GM21381 (cell line): ENCODE results near the gene RPS5.
"Not testable (repeated sequence)": the region's sequence is repeated elsewhere in the genome, so short reads cannot be mapped to it uniquely, and the experiment has no call there.

Experiments used
- ATAC-seq: cut with Tn5 transposase; IDR thresholded peaks from one replicate; pipeline ENCODE4 v1.9.1; 2021; ENCODE audit warnings: mild to moderate bottlenecking, moderate library complexity; ENCODE audit not compliant: unreplicated experiment

RPS5 gene

GRCh38 chr19:58386576-58387337, at the start of gene RPS5:
RPS5 (plus strand) TSS chr19:58387269; CDS start chr19:58388138, 869 bp downstream.
- ATAC-seq = peak; percentile 80

DNA sequence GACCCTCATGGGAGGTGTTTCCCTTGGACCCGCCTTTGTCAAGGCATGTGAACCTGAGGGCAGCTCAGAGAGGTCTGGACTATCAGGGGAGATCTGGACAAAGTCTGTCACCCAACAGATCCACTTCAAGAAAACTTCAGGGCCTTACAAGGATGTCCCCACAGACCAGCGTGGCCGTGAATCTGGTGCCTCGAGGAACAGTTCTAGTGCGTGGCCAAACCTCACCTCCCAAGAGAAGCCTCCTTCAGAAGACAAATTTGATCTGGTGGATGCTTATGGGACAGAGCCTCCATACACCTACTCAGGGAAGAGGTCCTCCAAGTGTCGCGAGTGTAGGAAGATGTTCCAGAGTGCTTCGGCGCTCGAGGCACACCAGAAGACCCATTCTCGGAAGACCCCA, 48.7 kb upstream of the RPS5 start:
- no peak for ATAC-seq

DNA sequence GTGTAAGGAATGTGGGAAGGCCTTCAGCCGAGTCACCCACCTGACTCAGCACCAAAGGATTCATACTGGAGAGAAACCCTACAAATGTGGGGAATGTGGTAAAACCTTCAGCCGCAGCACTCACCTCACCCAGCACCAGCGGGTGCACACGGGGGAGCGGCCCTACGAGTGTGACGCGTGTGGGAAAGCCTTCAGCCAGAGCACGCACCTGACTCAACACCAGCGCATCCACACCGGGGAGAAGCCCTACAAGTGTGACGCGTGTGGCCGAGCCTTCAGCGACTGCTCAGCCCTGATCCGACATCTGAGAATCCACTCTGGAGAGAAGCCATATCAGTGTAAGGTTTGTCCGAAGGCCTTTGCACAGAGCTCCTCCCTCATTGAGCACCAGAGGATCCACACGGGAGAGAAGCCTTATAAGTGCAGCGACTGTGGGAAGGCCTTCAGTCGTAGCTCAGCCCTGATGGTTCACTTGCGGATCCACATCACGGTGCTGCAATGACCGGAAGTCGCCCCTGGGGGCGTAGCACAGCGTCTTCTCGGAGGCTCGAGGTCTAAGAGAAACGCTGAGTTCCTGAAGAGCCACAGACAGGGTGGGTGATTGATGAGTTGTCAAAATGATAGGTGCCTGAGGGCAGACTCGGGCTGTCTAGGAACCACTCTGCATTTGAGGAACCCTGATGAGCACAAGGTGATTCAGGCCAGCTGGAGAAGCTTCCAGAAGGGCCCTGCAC, 48.1 kb upstream of the RPS5 start:
- no peak for ATAC-seq

DNA sequence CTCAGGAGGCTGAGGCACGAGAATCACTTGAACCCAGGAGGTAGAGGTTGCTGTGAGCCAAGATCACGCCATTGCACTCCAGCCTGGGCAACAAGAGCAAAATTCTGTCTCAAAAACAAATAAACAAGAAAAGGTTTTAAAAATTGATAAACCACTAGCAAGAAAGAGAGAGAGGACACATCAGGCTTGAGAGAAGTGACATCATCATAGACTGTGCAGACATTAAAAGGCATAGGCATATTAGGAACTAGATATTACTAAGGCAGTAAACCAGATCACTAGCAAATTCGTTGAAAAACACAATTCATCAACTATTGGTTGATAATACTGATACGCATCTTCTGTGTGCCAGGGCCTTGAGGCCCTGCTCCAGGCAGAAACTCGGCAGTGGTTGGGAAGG, 41.5 kb upstream of the RPS5 start:
- no peak for ATAC-seq

DNA sequence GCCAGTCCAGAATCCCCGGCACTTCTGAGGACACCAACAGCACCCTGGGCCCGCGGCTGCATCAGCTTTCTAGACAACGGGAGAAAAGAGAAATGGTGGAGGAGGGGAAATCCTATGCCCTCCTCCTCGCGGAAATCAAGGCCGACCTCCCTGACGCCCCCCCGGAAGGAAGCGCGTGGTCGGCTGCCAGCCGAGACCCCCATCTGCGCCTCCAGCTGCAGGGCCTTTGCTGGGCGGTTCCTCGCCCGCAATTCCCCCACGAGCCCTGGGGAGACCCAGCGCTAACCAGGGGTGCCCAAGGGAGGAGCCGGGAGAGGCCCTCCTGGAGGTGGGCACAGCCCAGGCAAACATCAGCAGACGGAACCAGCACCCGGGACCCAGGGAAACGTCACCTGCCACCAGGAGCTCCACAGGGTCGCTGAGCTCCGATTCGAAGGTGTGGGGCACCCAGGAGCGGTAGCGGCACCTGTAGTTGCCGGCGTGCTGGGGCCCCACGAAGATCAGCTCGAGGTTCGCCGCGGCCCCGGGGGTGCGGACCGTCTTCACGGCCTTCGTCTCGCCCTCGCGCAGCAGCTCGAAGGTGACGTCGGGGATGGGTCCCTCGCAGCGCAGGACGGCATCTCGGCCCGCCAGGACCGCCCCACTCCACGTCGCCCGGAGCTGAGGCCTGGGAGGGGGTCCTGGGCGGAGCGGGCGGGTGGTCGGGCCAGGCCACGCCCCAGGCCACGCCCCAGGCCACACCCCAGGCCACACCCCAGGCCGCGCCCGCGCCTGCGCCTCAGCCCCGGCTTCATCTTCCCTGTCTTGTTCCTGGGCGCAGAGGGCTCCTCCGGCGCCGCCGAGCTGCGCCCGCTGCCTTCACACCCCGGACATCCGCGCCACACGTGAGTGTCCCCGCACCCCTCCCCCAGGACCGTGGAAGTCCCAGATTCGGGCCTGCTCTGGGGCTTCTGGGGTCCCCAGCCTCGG, 39.8 kb upstream of the RPS5 start:
- ATAC-seq = peak; percentile 81

- ATAC-seq = not testable (repeated sequence)
These were observed 39.0 kb upstream of the RPS5 start for GRCh38 chr19:58348080-58348479.

DNA sequence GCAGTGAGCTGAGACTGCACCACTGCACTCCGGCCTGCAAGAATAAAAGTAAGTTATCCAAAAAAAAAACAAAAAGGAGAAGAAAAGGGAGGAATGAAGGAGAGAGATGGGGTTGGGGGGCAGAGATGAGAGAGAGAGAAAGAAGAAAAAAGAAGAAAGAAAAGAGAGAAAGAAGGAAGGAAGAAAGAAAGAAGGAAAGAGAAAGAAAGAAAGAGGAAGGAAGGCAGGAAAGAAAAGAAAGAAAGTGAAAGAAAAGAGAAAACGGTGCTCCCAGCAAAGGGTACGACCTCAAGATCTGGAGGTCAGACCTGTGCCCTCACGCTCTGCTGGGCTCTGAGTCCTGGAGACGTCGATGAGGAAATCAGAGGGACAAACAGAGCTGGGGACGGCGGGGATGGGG, 37.5 kb upstream of the RPS5 start:
- no peak for ATAC-seq

GRCh38 chr19:58350001-58350861, 36.8 kb upstream of the RPS5 start:
- no peak for ATAC-seq

DNA sequence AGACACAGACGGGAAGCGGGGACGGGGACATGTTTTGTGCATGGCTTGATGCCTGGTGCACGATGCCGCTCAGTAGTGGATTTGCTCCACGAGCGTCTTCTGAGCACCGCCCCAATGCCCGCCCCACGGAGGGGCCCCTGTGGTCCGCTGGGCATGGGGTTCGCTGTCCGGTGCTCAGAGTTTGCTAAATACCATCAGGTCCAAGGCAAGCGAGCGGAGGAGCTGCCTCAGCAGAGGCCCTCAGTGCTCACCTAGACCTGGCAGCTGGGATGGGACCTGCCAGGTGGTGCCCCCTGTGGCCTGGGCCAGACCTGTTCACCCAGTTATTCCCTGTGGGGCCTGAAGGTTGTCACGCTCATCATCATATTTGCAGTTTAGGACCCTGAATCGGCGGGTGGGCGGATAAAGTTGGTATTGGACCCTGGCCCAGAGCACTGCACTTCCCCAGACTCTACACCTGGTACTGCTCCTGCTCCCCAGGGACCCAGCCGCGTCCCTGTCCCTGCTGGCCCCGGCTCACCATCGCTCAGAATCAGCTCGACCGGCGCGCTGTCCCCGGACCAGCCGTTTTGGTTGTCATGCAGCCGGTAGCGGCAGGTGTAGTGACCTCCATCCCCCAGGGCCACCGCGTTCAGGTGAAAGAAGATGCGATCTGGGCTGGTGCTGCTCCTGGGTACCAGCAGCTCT, 36.1 kb upstream of the RPS5 start:
- ATAC-seq = no peak

GRCh38 chr19:58351558-58351878, 35.6 kb upstream of the RPS5 start:
- ATAC-seq = no peak

DNA sequence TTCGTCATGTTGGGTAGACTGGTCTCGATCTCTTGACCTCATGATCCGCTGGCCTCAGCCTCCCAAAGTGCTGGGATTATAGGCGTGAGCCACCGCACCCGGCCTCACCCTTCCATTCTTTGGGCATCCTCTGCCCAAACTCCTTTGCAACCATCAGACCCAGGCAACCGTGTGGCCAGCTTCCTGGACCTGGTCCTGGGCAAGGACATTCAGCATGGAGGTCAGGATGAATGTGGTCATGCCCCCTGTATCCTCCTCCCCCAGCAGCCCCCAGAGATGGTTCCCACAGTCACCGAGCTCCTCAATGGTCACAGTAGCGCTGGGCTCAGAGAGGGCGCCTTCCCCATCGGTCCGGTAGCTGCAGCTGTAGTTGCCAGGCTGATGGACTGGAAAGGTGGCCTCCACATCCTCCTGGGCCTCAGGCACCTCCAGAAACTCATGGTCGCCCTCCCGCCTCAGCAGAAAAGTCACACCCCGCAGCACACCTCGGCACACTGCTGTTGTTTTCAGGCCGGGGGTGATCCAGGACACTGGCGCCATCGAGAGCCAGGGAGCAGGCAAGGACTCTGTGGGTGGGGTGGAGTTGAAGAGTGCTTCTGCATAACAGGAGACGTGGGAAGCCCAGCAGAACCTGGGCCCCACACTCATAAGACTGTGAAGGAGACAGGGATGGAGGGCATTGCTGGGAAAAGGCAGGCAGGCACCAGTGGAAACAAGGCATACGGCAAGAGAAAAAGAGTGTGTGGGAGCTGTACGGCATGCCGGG, 34.9 kb upstream of the RPS5 start:
- no peak for ATAC-seq

DNA sequence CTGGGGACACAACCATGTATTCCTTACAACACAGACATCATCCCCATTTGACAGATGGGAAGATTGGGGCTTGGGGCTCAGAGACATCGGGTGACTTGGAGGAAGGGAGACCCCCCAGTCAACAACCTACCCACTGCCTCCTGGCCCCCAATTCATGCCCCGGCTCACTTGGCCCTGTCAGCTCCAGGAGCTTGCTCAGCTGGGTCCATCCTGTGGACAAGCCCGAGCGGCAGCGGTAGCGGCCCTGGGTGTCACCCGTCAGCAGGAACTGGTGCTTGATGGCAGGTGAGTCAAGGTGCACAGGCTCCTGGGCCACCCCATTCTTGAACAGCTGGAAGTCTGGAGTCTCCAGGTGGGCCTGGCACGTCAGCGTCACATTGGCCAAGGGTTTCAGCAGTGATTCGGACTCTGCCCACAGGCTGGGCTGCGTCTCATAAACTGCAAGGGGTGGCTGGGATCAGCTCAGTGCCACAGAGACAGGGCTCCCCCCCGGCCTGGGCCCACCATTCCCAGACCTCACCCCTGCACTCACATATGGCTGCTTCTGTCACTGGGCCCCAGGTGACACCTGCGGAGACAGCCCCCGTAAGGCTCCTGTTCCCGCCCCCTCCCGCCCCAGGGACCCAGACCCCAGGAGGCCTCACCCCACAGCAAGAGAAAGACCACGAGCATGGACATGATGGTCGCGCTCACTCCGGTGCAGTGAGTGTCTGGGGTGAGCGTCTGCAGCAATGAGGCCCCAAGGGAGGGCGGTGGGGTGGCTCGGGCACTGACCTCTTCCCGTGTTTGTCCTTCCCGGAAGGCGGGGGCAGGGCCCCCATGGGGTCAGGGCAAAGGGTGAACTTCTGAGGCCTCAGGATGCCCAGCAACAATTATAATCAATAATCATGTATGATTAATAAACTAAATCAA, 34.1 kb upstream of the RPS5 start, which contains the start of gene A1BG:
Gene A1BG (minus strand): TSS at position 733 of the 912 bp plus-strand sequence. CDS start 55 bp downstream, at position 678.
- ATAC-seq = no peak

DNA sequence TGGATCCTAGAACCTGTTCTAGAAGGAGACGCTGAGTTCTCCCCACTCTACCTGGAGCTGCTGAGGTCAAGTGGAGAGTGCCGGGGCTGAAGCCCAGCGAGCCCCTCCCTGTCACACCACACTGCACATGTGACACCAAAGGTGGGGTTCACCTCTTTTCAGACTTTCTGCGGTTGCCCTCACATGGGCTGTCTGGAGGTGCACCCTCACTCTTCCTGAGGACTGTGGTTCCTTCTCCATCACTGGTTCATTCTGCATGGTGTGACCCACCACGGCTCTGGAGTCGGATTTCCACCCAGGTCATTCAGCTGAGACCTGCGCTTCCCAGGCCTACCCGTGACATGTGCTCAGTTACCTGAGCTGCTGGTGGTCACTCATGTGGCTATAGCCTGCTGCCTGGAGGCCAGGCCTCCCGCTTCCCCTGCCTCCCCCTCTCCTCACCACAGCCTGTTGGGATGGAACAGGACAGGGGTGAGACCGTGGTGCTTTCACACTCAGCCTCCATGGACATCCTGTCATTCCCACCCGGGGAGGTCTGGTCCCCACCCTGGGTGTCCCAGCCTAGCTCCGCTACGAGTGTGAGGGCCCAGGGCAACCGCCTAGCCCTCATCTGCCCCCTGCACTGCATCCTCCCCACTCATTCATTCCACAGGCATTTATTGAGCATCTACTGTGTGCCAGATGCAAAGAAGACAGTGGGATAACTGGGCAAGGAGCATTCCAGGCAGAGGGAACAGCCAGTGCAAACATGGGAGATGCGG, 33.2 kb upstream of the RPS5 start:
- no peak for ATAC-seq

DNA sequence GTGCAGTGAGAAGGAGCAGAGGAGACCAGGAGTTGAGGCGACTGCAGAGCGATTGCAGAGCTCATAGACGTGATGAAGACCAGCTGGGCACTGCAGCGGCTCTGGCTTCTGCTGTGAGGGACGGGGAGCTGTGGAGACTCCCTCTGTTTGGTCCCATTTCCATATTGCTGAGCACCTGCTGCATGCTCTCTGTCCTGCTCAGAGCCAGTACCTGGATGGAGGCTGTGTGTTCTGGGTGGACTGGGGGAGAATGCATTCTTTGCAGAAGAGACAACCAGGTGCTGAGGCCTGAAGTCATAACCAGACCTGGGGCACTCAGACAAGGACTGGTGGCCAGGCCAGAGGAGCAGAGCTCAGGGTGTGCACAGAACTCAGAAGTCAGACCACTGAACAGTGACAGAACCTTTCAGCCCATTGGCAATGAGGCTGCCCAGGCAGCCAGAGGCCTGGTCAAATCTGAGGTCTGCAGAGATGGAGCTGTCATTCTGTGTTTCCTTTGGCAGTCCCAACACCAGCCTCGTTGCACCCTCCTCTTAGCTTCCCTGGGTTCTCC, 32.5 kb upstream of the RPS5 start:
- no peak for ATAC-seq

GRCh38 chr19:58355215-58355796, 31.8 kb upstream of the RPS5 start:
- no peak for ATAC-seq

GRCh38 chr19:58355908-58356765, 30.9 kb upstream of the RPS5 start:
- no peak for ATAC-seq
